CD14-positive monocyte (primary cell): Measurements from ENCODE around the gene ZNF888. TPM values are rescaled to one million over a fixed set of nuclear protein-coding genes. Genes with fewer than 3 reads are reported as not detected.

ENCODE experiments used
- DNase-seq, 3 donors: peaks; one replicate each; pipeline ENCODE4 v3.0.0-alpha.2; 2011 to 2022
- H2AFZ ChIP-seq: 2 replicates; pipeline ENCODE4 v1.6.0; 2012; ENCODE audit warnings: mild to moderate bottlenecking, low read depth, low read length, inconsistent platforms; ENCODE audit not compliant: insufficient read depth, poor library complexity, severe bottlenecking
- H3K27ac ChIP-seq, 2 donors: 1 replicate in 1 of 2; 2 replicates in 1 of 2; pipeline ENCODE4 v1.5.1; 2012 to 2013; ENCODE audit warnings: low read length in 2 of 2, control low read depth in 1 of 2, inconsistent platforms in 1 of 2, low read depth in 1 of 2, mild to moderate bottlenecking in 1 of 2
- H3K27me3 ChIP-seq, 2 donors: one replicate each; pipeline versions ENCODE4 v1.6.0 to v1.6.1; 2011 to 2013; ENCODE audit warnings: low read length in 2 of 2; ENCODE audit not compliant: control insufficient read depth in 2 of 2, insufficient read depth in 2 of 2
- H3K36me3 ChIP-seq, 2 donors: replicated peaks in 1 of 2; 1 replicate in 1 of 2; 2 replicates in 1 of 2; pipeline versions ENCODE4 v1.5.1 to v1.6.1; 2012 to 2013; ENCODE audit warnings: low read length in 2 of 2, control low read depth in 1 of 2, inconsistent platforms in 1 of 2, mild to moderate bottlenecking in 1 of 2; ENCODE audit not compliant: insufficient read depth in 2 of 2, control insufficient read depth in 1 of 2
- H3K4me1 ChIP-seq, 2 donors: 1 replicate in 1 of 2; 2 replicates in 1 of 2; pipeline versions ENCODE4 v1.5.1 to v1.6.1; 2012 to 2013; ENCODE audit warnings: low read length in 2 of 2, control low read depth in 1 of 2, inconsistent platforms in 1 of 2, mild to moderate bottlenecking in 1 of 2, moderate library complexity in 1 of 2; ENCODE audit not compliant: insufficient read depth in 2 of 2, control insufficient read depth in 1 of 2
- H3K4me2 ChIP-seq: replicated peaks from 2 replicates; pipeline ENCODE3; 2012; ENCODE audit warnings: low read length, moderate library complexity, mild to moderate bottlenecking; ENCODE audit not compliant: poor library complexity, severe bottlenecking; ENCODE audit errors: extremely low read depth
- H3K4me3 ChIP-seq, 3 experiments: fragments of 200-600 bp in 1 of 3; sonication (generic) in 1 of 3; replicated peaks in 1 of 3; 1 replicate in 2 of 3; 2 replicates in 1 of 3; pipeline ENCODE4 v1.5.1; 2011 to 2013; ENCODE audit warnings: low read length in 3 of 3, mild to moderate bottlenecking in 3 of 3, control low read depth in 2 of 3, low read depth in 2 of 3, inconsistent platforms in 1 of 3, moderate library complexity in 1 of 3
- H3K79me2 ChIP-seq: 2 replicates; pipeline ENCODE4 v1.6.0; 2012; ENCODE audit warnings: mild to moderate bottlenecking, control low read depth, inconsistent platforms, low read length, moderate library complexity; ENCODE audit not compliant: insufficient read depth
- H3K9ac ChIP-seq: 2 replicates; pipeline ENCODE4 v1.6.0; 2017; ENCODE audit warnings: low read length, mild to moderate bottlenecking; ENCODE audit not compliant: insufficient read depth, poor library complexity, severe bottlenecking
- H3K9me3 ChIP-seq, 2 donors: replicated peaks in 1 of 2; 1 replicate in 1 of 2; 2 replicates in 1 of 2; pipeline versions ENCODE4 v1.5.1 to v1.6.1; 2012 to 2013; ENCODE audit warnings: low read length in 2 of 2, control low read depth in 1 of 2; ENCODE audit not compliant: control insufficient read depth in 1 of 2, insufficient read depth in 1 of 2
- H4K20me1 ChIP-seq: 2 replicates; pipeline ENCODE4 v1.6.0; 2012; ENCODE audit warnings: mild to moderate bottlenecking, low read length, control low read depth, moderate library complexity; ENCODE audit not compliant: insufficient read depth
- H3K27ac Mint-ChIP-seq, 7 donors: one replicate each; pipeline ENCODE4 v1.8.0; 2020; ENCODE audit warnings: mild to moderate bottlenecking in 7 of 7, mixed read lengths in 7 of 7, moderate library complexity in 6 of 7, inconsistent platforms in 2 of 7
- H3K27me3 Mint-ChIP-seq, 3 donors: one replicate each; pipeline ENCODE4 v1.8.0; 2021 to 2022; ENCODE audit warnings: low read depth in 3 of 3, mild to moderate bottlenecking in 3 of 3, mixed read lengths in 3 of 3, moderate library complexity in 3 of 3, inconsistent platforms in 1 of 3
- H3K36me3 Mint-ChIP-seq, 2 donors: one replicate each; pipeline ENCODE4 v1.8.0; 2020; ENCODE audit warnings: mixed read lengths in 2 of 2, inconsistent platforms in 1 of 2, mild to moderate bottlenecking in 1 of 2
- H3K4me1 Mint-ChIP-seq: one replicate; pipeline ENCODE4 v1.8.0; 2020; ENCODE audit warnings: mild to moderate bottlenecking, mixed read lengths
- H3K4me3 Mint-ChIP-seq, 2 donors: one replicate each; pipeline ENCODE4 v1.8.0; 2020; ENCODE audit warnings: mild to moderate bottlenecking in 2 of 2, mixed read lengths in 2 of 2, moderate library complexity in 1 of 2
- H3K9me3 Mint-ChIP-seq, 7 donors: one replicate each; pipeline ENCODE4 v1.8.0; 2020 to 2022; ENCODE audit warnings: mixed read lengths in 7 of 7, mild to moderate bottlenecking in 6 of 7, moderate library complexity in 6 of 7, inconsistent platforms in 2 of 7
- CTCF ChIP-seq: fragments of 200-600 bp; IDR thresholded peaks from one replicate; pipeline ENCODE4 v1.8.0; 2022; ENCODE audit warnings: antibody characterized with exemption, mild to moderate bottlenecking
- WGBS: methylation state at CpG from one replicate; pipeline ENCODE4 v1.1.5; 2013; ENCODE audit warnings: missing lambda C conversion rate; ENCODE audit not compliant: insufficient coverage; 5-methylcytosine and 5-hydroxymethylcytosine counted together
- intact Hi-C, 2 donors: fragments of 100-400 bp; cut with micrococcal nuclease; formaldehyde crosslinking; loops; one replicate each; pipeline versions ENCODE4 v1.15.0 to v1.15.1; 2023
- polyA plus RNA-seq, 3 donors: library from polyadenylated mRNA; depleted of rRNA in 1 of 3; unstranded in 2 of 3; stranded (reverse) in 1 of 3; fragments of 300-500 nt in 2 of 3; fragments of >200 nt in 1 of 3; fragmentation: Illumina TruSeq in 2 of 3; gene quantifications; 1 replicate in 2 of 3; 2 replicates in 1 of 3; pipeline ENCODE4 v1.2.3, GENCODE V29; 2012 to 2021

ZNF888 gene
- polyA plus RNA-seq, 3 donors = 0.71 to 1.7 (median 1.4) TPM

- Histone ChIP-seq H3K4me2 (no peak overlapping the region), H3K9me3 (peaks cover 31 to 46% of the 10 kb centered on the region in 2 donors), H4K20me1 (no peaks in the 10 kb centered on the region), H3K27me3 (no peaks in the 10 kb centered on the region), H3K36me3 (peaks cover 46 to 57% of the 10 kb centered on the region in 2 donors), H2AFZ (no peak overlapping the region), H3K4me1 (no peaks in the 10 kb centered on the region), H3K9ac (no peak overlapping the region), H3K79me2 (no peaks in the 10 kb centered on the region), H3K27ac (no peak overlapping the region), H3K4me3 (no peak overlapping the region)
- peaks cover 67 to 90% of the 10 kb centered on the region in 2 donors for H3K36me3 Mint-ChIP-seq
- peaks cover 22 to 67% (median 51%) of the 10 kb centered on the region in 7 donors for H3K9me3 Mint-ChIP-seq
- DNase-seq = no peak
- no peak for TF ChIP-seq CTCF
- H3K4me1 Mint-ChIP-seq = peaks cover 3% of the 10 kb centered on the region
- no peak overlapping the region for H3K4me3 Mint-ChIP-seq
- intact Hi-C loops = no loop called here
- peaks cover 0 to 9% (median 2%) of the 10 kb centered on the region in 3 donors for H3K27me3 Mint-ChIP-seq
- 100% methylated on average over 1 of the region's 4 CpGs for WGBS
- no peak overlapping the region for H3K27ac Mint-ChIP-seq
These were observed 33.3 kb downstream of the ZNF888 start for GRCh38 chr19:52889931-52890330.

- no peak for DNase-seq
- H3K4me1 Mint-ChIP-seq = no peaks in the 10 kb centered on the region
- intact Hi-C loops = no loop called here
- H3K4me3 Mint-ChIP-seq = no peak overlapping the region
- peaks cover 30 to 68% (median 60%) of the 10 kb centered on the region in 7 donors for H3K9me3 Mint-ChIP-seq
- no peaks in the 10 kb centered on the region for H4K20me1 ChIP-seq
- peaks cover 54 to 65% of the 10 kb centered on the region in 2 donors for H3K36me3 ChIP-seq
- peaks cover 75 to 91% of the 10 kb centered on the region in 2 donors for H3K36me3 Mint-ChIP-seq
- no peak overlapping the region for H3K4me3 ChIP-seq
- H2AFZ ChIP-seq = no peak overlapping the region
- H3K79me2 ChIP-seq = no peaks in the 10 kb centered on the region
- 100% methylated on average over 4 of the region's 7 CpGs for WGBS
- H3K27me3 Mint-ChIP-seq = peaks cover 0 to 9% (median 2%) of the 10 kb centered on the region in 3 donors
- no peaks in the 10 kb centered on the region for H3K4me1 ChIP-seq
- no peak overlapping the region for H3K27ac ChIP-seq
- no peak overlapping the region for H3K4me2 ChIP-seq
- no peaks in the 10 kb centered on the region for H3K27me3 ChIP-seq
- H3K27ac Mint-ChIP-seq = no peak overlapping the region
- TF ChIP-seq CTCF = no peak
- H3K9ac ChIP-seq = no peak overlapping the region
- peaks cover 39 to 54% of the 10 kb centered on the region in 2 donors for H3K9me3 ChIP-seq
These were observed 34.2 kb downstream of the ZNF888 start for GRCh38 chr19:52889076-52889475.
